ENCODE data around the gene APOL1.

Gene APOL1

DNA sequence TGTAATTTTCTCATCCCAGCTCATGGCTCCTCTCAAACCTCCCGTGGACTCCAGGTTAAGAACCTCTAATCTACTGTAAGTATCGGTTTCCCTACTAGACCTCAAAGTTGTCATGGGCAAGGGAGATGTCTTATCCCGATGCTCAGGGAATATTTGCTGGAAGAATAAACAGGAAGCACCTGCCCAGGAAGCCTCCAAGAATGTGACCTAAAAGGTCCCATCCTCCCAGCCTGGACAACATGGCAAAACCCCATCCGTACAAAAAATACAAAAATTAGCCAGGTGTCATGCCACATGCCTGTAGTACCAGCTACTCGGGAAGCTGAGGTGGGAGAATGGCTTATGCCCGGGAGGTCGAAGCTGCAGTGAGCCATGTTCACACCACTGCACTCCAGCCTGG is 62.4 kb downstream of the APOL1 start:
- no peak for DNase-seq (ENCODE audit: low spot score)

DNA sequence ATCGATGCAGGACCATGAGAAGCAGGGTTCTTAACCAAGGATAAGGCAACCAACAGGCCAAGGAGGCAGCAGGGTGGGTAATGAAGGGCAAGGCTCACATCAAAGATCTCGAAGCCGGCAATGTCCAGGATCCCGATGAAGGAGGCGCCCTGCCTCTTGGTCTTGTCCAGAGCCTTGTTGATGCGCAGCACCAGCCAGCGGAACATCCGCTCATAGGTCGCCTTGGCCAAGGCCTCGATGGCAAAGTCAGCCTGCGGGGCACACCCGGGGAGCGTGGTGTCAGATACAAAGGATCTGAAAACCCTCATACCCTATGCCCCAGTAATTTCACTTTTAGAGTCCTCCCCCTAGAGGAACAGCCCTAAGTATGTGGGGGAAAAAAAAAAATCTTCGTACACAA is 63.5 kb downstream of the APOL1 start:
- DNase-seq (ENCODE audit: low spot score): no peak
